Activated CD4-positive, alpha-beta T cell treated with anti-CD3 and anti-CD28 coated beads for 4 hours (primary cell): Measurements from ENCODE around the gene ATP13A2.
A peak's percentile ranks its signal among the peaks of the same experiment; 100 is the strongest.
"Not testable (repeated sequence)": the region's sequence is repeated elsewhere in the genome, so short reads cannot be mapped to it uniquely, and the experiment has no call there.

Source experiments
- DNase-seq, 2 donors: peaks; one replicate each; pipeline ENCODE4 v3.0.0-alpha.2; 2020

The ATP13A2 gene

DNA sequence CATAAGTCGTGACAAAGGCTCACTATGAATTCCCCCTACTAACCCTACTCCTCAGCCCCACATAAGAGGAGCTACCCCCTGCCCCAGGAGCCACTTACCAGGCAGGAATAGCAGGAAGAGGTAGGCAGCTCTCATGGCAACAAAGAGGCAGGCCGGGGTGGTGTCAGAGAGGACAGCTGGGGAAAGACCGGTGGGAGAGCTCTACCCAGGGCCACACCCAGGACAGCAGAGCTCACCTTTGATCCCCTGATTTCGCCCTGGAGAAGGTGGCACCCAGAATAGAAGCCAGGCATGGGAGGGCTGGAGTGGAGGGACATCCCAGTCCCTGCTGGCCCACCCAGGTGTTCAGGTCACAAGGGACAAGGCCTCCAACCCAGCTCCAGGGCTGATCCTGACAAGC is 33.6 kb downstream of the ATP13A2 start:
- no peak for DNase-seq

DNA sequence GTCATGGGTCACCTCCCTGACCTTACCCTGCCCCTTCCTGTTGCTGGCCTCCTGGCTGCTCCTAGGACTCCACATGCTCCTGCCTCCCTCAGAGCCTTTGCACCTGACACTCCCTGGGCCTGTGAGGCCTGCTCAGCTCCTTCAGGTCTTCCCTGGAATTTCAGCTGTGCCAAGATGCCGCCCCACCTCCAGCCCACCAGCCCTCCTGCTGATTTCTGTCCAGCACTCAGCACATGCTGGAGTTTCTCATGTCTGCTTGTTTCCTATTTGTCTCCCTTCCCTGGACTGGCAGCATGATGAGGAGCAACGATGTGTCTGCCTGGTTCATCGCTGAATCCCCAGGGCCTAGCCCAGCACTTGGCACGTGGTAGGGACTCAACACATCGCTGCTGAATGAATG is 34.4 kb downstream of the ATP13A2 start:
- no peak for DNase-seq

DNA sequence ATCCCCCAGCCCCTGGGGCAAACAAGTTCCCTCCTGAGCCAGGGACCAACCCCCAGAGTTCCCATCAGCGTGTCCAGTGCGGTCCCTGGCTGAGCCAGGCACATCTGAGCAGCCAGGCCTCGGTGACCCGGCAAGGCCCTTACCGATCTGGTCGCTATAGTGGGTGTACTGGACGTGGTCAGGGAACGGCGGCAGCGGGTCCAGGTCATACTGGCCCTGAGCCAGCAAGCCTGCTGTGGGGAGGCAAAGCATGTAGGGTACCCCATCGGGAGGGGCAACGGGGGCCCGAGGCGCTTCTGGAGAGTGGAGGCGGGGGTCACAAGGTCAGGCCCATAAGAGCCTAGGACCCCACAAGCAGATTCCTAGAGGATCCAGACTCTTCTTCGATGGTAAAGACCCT is 34.8 kb downstream of the ATP13A2 start:
- no peak for DNase-seq

DNA sequence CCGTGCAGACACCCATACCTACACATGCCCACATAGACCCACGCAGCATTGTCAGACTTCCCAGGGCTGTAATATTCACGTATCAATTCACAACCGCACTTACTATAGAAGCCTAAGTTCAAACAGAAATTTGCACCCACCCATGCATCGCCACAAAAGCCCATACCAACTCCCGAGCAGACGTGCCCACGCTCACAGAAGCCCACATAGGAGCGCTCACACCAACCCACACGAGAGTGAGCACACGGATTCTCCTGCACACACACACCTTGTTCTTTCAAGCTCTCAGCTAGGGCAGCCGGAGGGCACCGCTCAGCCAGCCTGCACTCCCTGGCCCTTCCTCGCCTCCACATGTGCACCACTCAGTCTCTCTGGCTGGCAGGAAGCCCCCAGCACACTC is 35.9 kb downstream of the ATP13A2 start:
- no peak for DNase-seq

DNA sequence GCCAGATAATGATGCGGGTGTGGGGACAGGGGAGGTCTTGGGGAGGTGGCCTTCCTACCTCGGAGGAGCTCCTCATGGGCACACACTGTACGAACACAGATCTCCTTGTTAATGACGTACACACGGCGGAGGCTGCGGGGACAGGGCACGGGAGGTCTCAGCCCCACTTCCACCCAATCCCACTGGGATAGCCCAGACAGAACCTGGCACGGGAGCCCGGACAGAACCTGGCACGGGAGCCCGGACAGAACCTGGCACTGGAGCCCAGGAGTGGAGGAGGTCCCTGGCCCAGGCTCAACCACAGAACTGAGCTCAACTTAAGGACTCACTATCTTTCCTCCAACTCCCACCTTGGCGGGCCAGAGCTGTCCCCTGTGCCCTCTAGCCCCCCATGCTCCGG is 36.5 kb downstream of the ATP13A2 start:
- DNase-seq = no peak

DNA sequence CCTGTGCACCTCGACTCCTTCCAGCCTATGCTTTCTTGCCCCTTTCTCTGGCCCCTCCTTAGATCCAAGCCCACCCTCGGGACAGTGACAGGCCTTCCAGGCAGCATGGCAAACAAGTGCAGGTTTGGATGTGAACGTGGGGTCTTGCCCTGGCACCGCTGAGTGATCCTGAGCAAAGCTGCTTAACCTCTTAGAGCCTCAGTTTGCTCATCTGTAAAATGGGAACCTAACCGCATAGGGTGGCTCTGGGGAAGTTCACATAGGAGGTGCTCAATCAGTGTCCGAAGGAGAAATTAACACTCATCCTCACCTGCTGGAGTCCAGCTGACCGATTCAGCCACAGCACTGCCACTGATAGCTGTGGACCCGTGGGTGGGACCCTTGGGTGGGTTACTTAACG is 38.5 kb downstream of the ATP13A2 start:
- DNase-seq = no peak

DNA sequence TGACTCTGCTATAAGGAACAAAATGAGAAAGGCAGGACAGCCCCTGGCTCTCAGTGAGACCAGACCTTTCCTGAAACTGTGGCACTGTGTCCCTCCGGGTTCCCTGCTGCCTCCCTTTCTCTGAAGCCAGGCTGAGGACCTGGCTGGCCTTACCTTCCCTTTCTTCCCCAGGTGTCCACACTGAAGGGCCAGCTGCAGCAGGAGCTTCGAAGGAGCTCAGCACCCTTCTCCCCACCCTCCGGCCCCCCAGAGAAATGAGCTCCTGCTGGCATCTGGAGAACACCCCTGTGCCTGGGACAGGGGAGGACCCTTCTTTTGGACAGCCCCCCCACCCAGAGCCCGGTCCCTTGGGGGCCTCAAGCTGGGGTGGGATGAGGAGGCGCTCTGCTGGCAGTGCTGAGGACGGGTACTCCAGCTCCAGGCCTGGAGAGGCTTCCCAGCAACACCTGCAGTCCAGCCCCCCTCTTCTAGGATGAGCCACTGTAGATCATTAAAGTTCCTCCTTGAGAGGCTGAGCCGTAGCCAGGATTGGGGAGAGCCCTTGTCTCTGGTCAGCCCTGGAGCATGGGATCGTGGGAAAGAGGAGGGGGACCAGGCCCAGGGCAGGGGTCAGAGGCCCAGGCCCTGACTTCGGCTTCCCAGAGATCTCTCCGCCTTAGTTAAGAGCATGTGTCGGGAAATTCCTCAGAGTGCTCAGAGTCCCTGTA is 39.4 kb downstream of the ATP13A2 start:
- DNase-seq = no peak

DNA sequence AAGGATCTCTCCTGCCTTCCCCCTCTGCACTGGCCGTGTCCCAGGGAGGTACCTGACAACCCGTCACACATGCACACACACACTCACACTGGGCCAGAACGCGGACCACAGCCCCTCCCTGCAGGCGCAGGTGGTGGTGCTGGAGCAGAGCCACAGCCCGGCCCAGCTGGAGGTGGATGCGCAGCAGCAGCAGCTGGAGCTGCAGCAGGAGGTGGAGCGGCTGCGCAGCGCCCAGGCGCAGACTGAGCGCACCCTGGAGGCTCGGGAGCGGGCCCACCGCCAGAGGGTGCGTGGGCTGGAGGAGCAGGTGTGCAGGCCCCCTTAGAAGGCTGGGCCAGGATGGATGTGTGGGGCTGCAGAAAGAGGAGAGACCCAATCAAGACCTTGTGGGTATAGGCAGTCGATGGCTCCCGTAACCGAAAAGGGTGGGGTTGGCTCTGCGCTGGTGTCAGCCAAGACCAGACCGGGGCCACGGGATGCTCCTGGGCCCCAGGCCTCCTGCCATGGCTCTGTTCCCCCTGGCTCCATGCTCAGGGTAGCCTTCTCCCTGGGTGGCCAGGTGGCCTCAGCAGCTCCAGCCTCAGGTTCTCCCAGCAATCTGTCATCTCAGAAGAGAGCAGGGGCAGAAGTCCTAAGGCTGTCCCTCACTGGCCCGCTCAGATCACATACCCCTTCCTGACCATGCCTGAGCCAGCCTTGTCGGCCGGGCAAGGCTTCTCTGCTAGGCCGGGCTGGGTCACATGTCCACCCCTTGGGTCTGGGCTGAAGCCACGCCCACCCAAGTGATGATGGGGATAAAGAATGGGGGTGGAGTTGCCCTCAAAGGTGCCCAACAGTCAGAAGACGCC is 40.2 kb downstream of the ATP13A2 start:
- DNase-seq = no peak

DNA sequence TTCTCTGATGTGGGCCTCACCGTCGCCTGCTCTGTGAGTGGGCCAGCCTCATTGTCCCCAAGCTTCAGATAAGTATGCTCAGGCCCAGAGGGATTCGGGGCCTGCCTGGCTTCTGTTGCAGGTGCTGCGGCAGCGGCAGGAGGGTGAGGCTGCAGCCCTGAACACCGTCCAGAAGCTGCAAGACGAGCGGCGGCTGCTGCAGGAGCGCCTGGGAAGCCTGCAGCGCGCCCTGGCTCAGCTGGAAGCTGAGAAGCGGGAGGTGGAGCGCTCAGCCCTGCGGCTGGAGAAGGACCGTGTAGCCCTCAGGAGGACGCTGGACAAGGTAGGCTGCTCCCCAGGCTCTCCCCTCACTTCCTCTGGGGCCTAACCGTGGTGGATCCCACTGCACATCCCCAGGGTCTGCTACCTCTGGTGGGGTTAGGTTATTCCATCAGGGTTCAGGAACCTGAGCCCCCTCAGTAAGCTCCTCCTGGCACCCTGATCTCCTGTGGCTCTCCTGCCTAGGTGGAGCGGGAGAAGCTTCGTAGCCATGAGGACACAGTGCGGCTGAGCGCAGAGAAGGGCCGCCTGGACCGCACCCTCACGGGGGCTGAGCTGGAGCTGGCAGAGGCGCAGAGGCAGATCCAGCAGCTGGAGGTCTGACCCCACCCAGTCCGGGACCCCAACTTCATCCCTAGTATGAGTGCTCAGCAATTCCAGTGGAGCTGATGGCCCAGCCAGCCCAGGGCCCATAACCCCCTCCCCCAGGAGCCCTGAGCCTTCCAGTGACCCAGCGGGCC is 41.4 kb downstream of the ATP13A2 start:
- no peak for DNase-seq

DNA sequence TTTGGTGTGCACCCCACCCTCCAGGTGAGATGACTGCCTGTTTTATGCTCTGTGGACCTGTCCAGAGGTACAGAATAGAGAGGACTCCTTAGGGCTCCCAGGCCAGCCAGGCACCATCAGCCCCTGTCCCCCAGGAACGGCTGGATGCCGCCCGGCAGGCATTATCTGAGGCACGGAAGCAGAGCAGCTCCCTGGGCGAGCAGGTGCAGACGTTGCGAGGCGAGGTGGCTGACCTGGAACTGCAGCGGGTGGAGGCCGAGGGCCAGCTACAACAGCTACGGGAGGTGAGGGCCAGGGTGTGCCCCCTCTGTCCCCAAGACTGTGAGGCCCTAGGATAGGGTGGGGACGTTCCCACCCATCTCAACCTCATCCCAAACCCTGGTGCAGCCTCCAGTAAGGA is 42.1 kb downstream of the ATP13A2 start:
- no peak for DNase-seq

DNA sequence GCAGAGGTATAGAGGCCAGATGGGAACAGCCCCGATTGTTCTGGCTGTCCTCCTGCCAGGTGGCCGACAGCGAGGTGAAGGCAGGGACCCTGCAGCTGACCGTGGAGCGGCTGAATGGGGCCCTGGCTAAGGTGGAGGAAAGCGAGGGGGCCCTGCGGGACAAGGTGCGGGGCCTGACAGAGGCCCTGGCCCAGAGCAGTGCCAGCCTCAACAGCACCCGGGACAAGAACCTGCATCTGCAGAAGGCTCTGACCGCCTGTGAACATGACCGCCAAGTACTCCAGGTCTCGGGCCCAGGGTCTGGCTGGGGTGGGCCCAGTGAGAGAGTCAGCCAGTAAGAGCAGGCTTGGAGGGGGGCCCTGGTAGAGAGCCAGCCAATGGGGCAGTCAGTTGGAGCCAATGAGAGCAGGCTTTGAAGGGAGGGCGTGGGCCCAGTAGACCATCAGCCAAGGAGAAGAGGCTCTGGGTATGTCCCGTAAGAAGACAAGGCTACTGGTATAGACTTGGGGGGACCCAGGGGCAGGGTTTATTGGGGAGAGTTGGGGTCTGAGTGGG is 42.6 kb downstream of the ATP13A2 start:
- DNase-seq = no peak

DNA sequence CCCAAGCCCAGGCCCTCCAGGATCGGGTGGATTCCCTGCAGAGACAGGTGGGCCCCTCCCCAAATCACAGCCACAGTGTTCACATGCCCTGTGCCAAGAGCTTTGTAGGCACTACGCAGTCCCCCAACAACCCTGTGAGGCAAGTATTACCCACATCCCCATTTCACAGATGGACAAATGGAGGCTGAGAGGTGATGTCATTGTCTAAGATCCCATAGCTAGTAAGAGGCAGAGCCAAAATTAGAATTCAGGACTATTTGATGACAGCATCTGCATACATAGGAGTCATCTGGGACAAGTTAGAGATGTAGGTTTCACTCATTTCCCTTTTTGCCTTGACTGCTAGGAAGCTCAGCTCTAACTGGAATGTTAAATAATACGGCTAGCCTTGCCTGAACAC is 43.4 kb downstream of the ATP13A2 start:
- no peak for DNase-seq

DNA sequence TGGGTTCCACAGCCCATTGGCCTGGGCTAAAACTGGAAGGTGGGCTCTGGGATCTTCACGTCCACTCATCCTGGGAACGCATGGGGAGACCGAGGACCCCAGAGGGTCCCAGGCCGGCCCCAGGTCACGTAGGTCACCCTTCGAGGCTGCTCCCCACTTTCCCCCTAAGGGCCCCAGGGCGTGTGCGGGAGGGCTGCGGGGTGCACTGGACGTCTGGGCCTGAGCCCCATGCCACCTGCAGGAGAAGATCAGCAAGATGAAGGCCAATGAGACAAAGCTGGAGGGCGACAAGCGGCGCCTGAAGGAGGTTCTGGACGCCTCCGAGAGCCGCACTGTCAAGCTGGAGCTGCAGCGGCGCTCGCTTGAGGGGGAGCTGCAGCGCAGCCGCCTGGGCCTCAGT is 43.8 kb downstream of the ATP13A2 start:
- no peak for DNase-seq

DNA sequence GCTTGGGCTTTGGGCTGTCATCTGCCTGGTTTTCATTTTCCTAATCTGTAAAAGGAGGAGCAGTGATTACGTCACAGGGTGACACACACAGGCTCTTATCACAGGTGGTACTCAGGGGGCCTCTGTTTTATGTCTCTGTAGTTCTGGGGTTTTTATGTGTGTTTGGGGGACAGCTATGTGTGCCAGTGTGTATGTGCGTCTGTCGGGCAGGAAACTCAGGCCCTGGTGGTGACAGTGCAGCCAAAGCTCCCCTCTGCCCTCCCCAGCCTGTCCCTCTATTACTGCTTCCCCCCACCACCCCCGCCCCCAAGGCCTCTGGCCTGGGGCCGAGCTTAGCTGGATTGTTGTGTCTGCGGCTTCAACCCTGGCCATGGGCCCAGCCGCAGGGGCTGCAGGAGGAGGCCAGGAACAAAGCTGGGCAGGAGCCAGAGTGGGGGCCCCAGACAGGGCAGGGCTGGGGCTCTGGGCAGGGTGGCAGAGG is 44.6 kb downstream of the ATP13A2 start:
- no peak for DNase-seq

DNA sequence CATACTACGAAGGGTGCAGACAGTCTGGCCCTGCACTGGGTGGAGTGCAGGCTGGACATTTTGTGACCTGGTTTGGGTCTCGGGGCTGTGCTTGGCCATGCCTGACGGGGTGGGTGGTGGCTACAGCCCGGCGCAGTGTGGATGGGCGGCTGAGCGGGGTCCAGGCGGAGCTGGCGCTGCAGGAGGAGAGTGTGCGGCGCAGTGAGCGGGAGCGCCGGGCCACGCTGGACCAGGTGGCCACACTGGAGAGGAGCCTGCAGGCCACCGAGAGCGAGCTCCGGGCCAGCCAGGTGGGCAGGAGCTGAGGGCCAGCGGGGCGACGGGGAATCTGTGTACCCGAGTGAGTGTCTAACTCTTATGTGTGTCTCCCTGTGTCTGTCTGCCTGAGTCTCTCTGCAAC is 45.4 kb downstream of the ATP13A2 start:
- no peak for DNase-seq

DNA sequence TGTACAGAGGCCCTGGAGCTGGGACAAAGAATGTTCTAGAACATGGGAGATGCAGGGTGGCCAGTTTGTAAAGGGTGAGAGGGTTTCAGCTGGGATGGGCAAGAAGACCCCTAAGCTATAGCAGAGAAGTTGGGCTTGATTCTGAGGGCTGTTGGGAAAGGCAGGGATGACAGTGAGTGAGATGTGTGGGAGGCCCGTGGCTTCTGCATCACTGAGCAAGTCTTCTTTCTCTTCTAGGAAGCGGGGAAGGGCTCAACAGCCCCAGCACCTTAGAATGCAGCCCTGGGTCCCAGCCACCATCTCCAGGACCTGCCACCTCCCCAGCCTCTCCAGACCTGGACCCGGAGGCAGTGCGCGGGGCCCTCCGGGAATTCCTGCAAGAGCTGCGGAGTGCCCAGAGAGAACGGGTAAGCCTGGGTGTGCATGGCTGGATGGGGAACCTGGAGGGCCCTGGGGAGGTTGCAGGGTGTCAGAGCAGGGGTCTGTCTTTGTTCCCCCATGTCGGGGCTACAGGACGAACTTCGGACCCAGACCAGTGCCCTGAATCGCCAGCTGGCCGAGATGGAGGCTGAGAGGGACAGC is 46.2 kb downstream of the ATP13A2 start:
- no peak for DNase-seq

DNA sequence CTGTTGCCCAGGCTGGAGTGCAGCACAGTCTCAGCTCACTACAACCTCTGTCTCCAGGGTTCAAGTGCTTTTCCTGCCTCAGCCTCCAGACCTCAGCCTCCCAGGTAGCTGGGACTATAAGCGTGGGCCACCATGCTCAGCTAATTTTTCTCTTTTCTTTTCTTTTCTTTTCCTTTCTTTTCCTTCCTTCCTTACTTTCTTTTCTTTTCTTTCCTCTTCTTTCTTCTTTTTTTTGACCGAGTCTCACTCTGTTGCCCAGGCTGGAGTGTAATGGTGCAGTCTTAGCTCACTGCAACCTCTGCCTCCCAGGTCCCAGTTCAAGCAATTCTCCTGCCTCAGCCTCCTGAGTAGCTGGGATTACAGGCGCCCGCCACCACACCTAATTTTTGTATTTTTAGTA is 47.6 kb downstream of the ATP13A2 start:
- not testable (repeated sequence) for DNase-seq

DNA sequence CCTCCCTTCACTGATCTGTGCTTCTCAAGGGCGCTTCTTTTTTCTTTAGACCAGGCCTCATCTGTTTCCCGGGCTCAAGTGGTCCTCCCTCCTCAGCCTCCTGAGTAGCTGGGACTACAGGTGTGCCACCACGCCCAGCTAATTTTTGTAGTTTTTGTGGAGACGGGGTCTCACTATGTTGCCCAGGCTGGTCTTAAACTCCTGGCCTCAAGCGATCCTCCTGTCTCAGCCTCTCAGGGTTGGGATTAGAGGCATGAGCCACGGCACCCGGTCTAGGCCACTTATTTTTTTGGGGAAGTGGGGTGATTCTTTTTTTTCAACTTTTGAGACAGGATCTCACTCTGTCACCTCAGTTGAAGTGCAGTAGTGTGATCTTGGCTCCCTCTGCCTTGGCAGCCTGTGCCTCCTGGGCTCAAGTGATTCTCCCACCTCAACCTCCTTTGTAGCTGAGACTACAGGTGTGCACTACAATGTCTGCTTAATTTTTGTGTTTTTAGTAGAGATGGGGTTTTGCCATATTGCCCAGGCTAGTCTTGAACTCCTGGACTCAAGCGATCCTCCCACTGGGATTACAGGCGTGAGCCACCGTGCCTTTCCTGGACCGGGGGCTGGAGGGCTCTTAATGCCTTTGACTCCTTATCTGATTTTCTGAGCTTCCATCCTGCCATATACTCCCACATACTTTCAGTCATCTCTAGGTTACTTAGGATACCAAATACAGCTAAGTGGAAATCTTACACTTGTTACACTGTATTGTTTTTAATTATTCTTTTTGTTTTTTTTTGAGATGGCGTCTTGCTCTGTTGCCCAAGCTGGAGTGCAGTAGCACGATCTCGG is 50.2 kb downstream of the ATP13A2 start:
- DNase-seq = no peak

DNA sequence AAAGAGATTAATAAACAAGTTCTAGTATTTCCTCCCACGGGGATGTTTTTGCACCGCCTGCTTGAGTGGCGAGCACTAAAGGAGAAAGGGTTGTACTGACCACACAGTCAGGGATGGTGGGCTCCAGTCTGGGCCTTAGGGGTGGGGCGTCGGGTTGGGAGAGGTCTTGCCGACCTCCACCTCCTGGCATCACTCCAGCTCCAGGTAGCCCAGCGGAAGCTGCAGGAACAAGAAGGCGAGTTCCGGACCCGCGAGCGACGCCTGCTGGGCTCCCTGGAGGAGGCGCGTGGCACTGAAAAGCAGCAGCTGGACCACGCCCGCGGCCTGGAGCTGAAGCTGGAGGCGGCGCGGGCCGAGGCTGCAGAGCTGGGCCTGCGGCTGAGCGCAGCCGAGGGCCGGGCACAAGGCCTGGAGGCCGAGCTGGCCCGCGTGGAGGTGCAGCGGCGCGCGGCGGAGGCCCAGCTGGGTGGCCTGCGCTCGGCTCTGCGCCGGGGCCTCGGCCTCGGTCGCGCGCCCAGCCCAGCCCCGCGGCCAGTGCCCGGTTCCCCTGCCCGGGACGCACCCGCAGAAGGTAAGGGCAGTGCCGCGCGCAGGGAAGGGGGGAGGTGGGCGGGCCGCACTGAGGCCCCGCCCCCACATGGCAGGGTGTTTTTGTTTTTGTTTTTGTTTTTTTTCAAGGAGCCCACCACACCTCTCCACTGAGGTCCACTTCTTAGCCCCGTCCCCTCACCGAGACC is 51.0 kb downstream of the ATP13A2 start:
- peak; percentile 71 to 73 for DNase-seq

DNA sequence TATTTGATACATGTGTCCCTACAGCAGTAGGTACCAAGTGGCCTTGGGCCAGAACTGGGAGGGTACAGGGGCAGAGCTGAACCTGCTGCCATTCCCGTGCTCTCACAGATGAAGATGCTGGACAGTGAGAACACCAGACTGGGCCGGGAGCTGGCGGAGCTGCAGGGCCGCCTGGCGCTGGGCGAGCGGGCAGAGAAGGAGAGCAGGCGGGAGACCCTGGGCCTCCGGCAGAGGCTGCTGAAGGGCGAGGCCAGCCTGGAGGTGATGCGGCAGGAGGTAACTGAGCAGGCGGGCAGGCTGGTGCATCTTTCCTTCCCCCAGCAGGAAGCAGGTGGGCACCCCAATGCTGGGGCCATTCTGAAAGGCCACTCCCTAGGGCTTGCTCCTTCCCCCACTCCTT is 53.3 kb downstream of the ATP13A2 start:
- no peak for DNase-seq

DNA sequence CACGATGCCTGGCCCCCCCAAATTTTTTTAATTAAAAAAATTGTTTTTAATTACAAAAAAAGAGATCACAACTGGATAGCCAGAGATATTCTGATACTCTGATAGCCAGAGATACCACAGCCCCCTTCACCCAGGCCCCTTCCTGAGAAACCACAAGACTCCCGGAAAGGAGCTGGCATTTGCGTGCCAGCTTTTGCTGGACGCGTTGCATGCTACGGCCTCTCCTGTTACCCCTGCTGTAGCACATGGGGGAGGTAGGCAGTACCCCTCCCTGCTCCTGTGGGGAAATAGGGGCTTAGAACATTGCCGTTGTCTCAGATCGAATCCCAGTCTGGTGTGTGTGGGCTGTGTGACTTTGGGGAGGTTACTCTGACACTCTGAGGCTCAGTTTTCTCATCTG is 54.0 kb downstream of the ATP13A2 start:
- DNase-seq = no peak
